HG02610 (cell line): ENCODE results near the gene C4orf46.
A peak's percentile ranks its signal among the peaks of the same experiment; 100 is the strongest.

Source experiments
- ATAC-seq: cut with Tn5 transposase; IDR thresholded peaks from one replicate; pipeline ENCODE4 v1.9.1; 2021; ENCODE audit warnings: mild to moderate bottlenecking, moderate library complexity; ENCODE audit not compliant: unreplicated experiment

C4orf46 gene

GRCh38 chr4:158656439-158656838, 15.2 kb downstream of the C4orf46 start:
- no peak for ATAC-seq

GRCh38 chr4:158652920-158653319, 18.8 kb downstream of the C4orf46 start:
- ATAC-seq: peak; percentile 54

- ATAC-seq: no peak
Observed at GRCh38 chr4:158649111-158649680, 22.5 kb downstream of the C4orf46 start.

GRCh38 chr4:158644760-158645159, 26.9 kb downstream of the C4orf46 start:
- no peak for ATAC-seq

- no peak for ATAC-seq
Observed at GRCh38 chr4:158644356-158644755, 27.3 kb downstream of the C4orf46 start.

GRCh38 chr4:158636619-158637018, 35.1 kb downstream of the C4orf46 start:
- ATAC-seq: no peak

GRCh38 chr4:158630893-158631292, 40.8 kb downstream of the C4orf46 start:
- ATAC-seq: no peak

GRCh38 chr4:158625544-158625943, 46.1 kb downstream of the C4orf46 start:
- no peak for ATAC-seq

- peak; percentile 93 for ATAC-seq
Observed at GRCh38 chr4:158624889-158625478, 46.7 kb downstream of the C4orf46 start.

- no peak for ATAC-seq
Observed at GRCh38 chr4:158622251-158622650, 49.4 kb downstream of the C4orf46 start.

GRCh38 chr4:158621729-158622128, 50.0 kb downstream of the C4orf46 start:
- ATAC-seq: peak; percentile 49

- no peak for ATAC-seq
Observed at GRCh38 chr4:158617956-158618355, 53.7 kb downstream of the C4orf46 start.
